Stimulated activated CD8-positive, alpha-beta memory T cell treated with anti-CD3 and anti-CD28 coated beads, Interleukin-4, amount 100 ng/mL, for 4 hours (primary cell): ENCODE results near the gene AKAP10.
"Not testable (repeated sequence)": the region's sequence is repeated elsewhere in the genome, so short reads cannot be mapped to it uniquely, and the experiment has no call there.

ENCODE experiments used
- DNase-seq, 2 donors: peaks; one replicate each; pipeline ENCODE4 v3.0.0-alpha.2; 2020; ENCODE audit warnings: low read depth in 2 of 2, low spot score in 1 of 2

The AKAP10 gene

GRCh38 chr17:19978805-19979211 lies 1.2 kb upstream of the AKAP10 start:
- DNase-seq, result no peak

GRCh38 chr17:19978209-19978802 lies 678 bp upstream of the AKAP10 start:
- DNase-seq, result no peak

- DNase-seq, result no peak
Measured at GRCh38 chr17:19975601-19976000, 2.0 kb downstream of the AKAP10 start.

- DNase-seq, result no peak
Measured at GRCh38 chr17:19973156-19973555, 4.5 kb downstream of the AKAP10 start.

GRCh38 chr17:19962954-19963353 lies 14.7 kb downstream of the AKAP10 start:
- DNase-seq, result not testable (repeated sequence)

- DNase-seq, result no peak
Measured at GRCh38 chr17:19958023-19958422, 19.6 kb downstream of the AKAP10 start.

GRCh38 chr17:19955099-19955498 lies 22.5 kb downstream of the AKAP10 start:
- no peak for DNase-seq

GRCh38 chr17:19951411-19951810 lies 26.2 kb downstream of the AKAP10 start:
- DNase-seq, result not testable (repeated sequence)

- not testable (repeated sequence) for DNase-seq
Measured at GRCh38 chr17:19950624-19951195, 26.9 kb downstream of the AKAP10 start.

- DNase-seq, result no peak
Measured at GRCh38 chr17:19948116-19948943, 29.3 kb downstream of the AKAP10 start.

GRCh38 chr17:19946921-19947320 lies 30.7 kb downstream of the AKAP10 start:
- no peak for DNase-seq

GRCh38 chr17:19945009-19945626 lies 32.5 kb downstream of the AKAP10 start:
- DNase-seq, result no peak

- no peak for DNase-seq
Measured at GRCh38 chr17:19943599-19943998, 34.0 kb downstream of the AKAP10 start.

GRCh38 chr17:19943026-19943425 lies 34.6 kb downstream of the AKAP10 start:
- DNase-seq, result no peak

- no peak for DNase-seq
Measured at GRCh38 chr17:19940722-19941464, 36.7 kb downstream of the AKAP10 start.

GRCh38 chr17:19939993-19940721 lies 37.5 kb downstream of the AKAP10 start:
- DNase-seq, result no peak

GRCh38 chr17:19938736-19939135 lies 38.9 kb downstream of the AKAP10 start:
- DNase-seq, result no peak

GRCh38 chr17:19937522-19937921 lies 40.1 kb downstream of the AKAP10 start:
- DNase-seq, result no peak

GRCh38 chr17:19935169-19935568 lies 42.5 kb downstream of the AKAP10 start:
- DNase-seq, result no peak

GRCh38 chr17:19933628-19934027 lies 44.0 kb downstream of the AKAP10 start:
- DNase-seq, result no peak

- DNase-seq, result no peak
Measured at GRCh38 chr17:19933221-19933620, 44.4 kb downstream of the AKAP10 start.
